Natural killer cell (primary cell): ENCODE data around the gene B4GALT2. TPM values are rescaled to one million over a fixed set of nuclear protein-coding genes. Genes with fewer than 3 reads are reported as not detected.

ENCODE experiments used
- ATAC-seq, 3 donors: fragments of 150-1000 bp in 2 of 3; fragments of 200-7000 bp in 1 of 3; cut with Tn5 transposase; 1 replicate in 1 of 3; 2 replicates in 2 of 3; pipeline ENCODE4 v1.10.0; 2021; ENCODE audit warnings: mild to moderate bottlenecking in 2 of 3, moderate library complexity in 2 of 3
- DNase-seq, 2 donors: peaks; one replicate each; pipeline versions ENCODE4 v3.0.0 to v3.0.0-alpha.2; 2013 to 2021; ENCODE audit warnings: mixed read lengths in 1 of 2
- H3K27ac ChIP-seq: one replicate; pipeline ENCODE4 v1.5.1; 2013; ENCODE audit warnings: mild to moderate bottlenecking, low read length
- H3K27me3 ChIP-seq: one replicate; pipeline ENCODE4 v1.6.1; 2013; ENCODE audit warnings: low read length; ENCODE audit not compliant: control insufficient read depth, insufficient read depth
- H3K36me3 ChIP-seq: one replicate; pipeline ENCODE4 v1.6.1; 2013; ENCODE audit warnings: low read length; ENCODE audit not compliant: control insufficient read depth, insufficient read depth
- H3K4me1 ChIP-seq: one replicate; pipeline ENCODE4 v1.6.1; 2013; ENCODE audit warnings: low read length; ENCODE audit not compliant: control insufficient read depth, insufficient read depth
- H3K4me3 ChIP-seq: one replicate; pipeline ENCODE4 v1.5.1; 2013; ENCODE audit warnings: low read length
- H3K9me3 ChIP-seq: one replicate; pipeline ENCODE4 v1.6.1; 2013; ENCODE audit warnings: low read length; ENCODE audit not compliant: control insufficient read depth, insufficient read depth
- H3K27ac Mint-ChIP-seq, 2 donors: one replicate each; pipeline ENCODE4 v1.8.0; 2022; ENCODE audit warnings: mild to moderate bottlenecking in 2 of 2, mixed read lengths in 2 of 2, moderate library complexity in 1 of 2
- H3K27me3 Mint-ChIP-seq, 2 donors: one replicate each; pipeline ENCODE4 v1.8.0; 2022; ENCODE audit warnings: low read depth in 2 of 2, mixed read lengths in 2 of 2
- H3K36me3 Mint-ChIP-seq: one replicate; pipeline ENCODE4 v1.8.0; 2022; ENCODE audit warnings: mixed read lengths
- H3K4me1 Mint-ChIP-seq, 2 donors: one replicate each; pipeline ENCODE4 v1.8.0; 2022; ENCODE audit warnings: mixed read lengths in 2 of 2
- H3K4me3 Mint-ChIP-seq: one replicate; pipeline ENCODE4 v1.8.0; 2022; ENCODE audit warnings: mild to moderate bottlenecking, moderate library complexity, mixed read lengths
- H3K9me3 Mint-ChIP-seq, 2 donors: one replicate each; pipeline ENCODE4 v1.8.0; 2022; ENCODE audit warnings: mixed read lengths in 2 of 2
- CTCF ChIP-seq: fragments of 200-600 bp; IDR thresholded peaks from one replicate; pipeline ENCODE4 v1.8.0; 2022; ENCODE audit warnings: antibody characterized with exemption
- WGBS: methylation state at CpG from one replicate; pipeline ENCODE4 v1.1.7; 2013; ENCODE audit warnings: missing lambda C conversion rate; ENCODE audit not compliant: insufficient coverage; 5-methylcytosine and 5-hydroxymethylcytosine counted together
- intact Hi-C: fragments of 100-400 bp; cut with micrococcal nuclease; formaldehyde crosslinking; loops from one replicate; pipeline ENCODE4 v1.14.2; 2022
- total RNA-seq, 4 donors: library from RNA; stranded (reverse); fragments of 120-200 nt in 1 of 4; gene quantifications; one replicate each; pipeline versions ENCODE4 v1.2.3 to v1.2.4, GENCODE V29; 2013 to 2022

B4GALT2 gene
- total RNA-seq, 3 donors from 2014 or later (not counting 1 experiment from before 2014, with no cell fraction given): 1.5 to 5.5 (median 2.2) TPM

DNA sequence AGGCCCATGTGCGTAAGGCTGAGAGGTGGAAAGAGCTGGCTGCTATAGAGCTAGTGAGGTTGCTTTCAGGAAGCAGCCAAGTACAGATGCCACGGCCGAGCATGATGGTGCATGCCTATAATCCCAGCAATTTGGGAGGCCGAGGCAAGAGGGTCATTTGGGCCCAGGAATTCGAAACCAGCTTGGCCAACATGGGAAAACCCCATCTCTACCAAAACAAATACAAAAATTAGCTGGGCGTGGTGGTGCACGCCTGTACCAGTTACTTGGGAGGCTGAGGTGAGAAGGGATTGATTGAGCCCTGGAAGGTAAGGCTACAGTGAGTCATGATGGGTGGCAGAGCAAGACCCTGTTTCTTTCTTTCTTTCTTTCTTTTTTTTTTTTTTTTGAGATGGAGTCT, 15.1 kb downstream of the B4GALT2 start:
- 84% methylated on average over 4 of the region's 7 CpGs for WGBS
- no peak for TF ChIP-seq CTCF
- no peaks in the 10 kb centered on the region for H3K27me3 ChIP-seq
- peaks cover 4 to 19% of the 10 kb centered on the region in 2 donors for H3K4me1 Mint-ChIP-seq
- no peaks in the 10 kb centered on the region for H3K27me3 Mint-ChIP-seq
- H3K27ac Mint-ChIP-seq: no peak overlapping the region
- H3K4me3 Mint-ChIP-seq: no peak overlapping the region
- DNase-seq: no peak
- H3K4me3 ChIP-seq: no peak overlapping the region
- H3K27ac ChIP-seq: no peak overlapping the region
- H3K9me3 Mint-ChIP-seq: no peaks in the 10 kb centered on the region
- H3K36me3 Mint-ChIP-seq: no peaks in the 10 kb centered on the region
- intact Hi-C loops: no loop called here
- no peaks in the 10 kb centered on the region for H3K36me3 ChIP-seq
- ATAC-seq: no peak
- peaks cover 16% of the 10 kb centered on the region for H3K4me1 ChIP-seq
- no peaks in the 10 kb centered on the region for H3K9me3 ChIP-seq

GRCh38 chr1:43994794-43995790, 16.1 kb downstream of the B4GALT2 start:
- peak overlapping the region in 1 of 2 donors; percentile 42 for H3K27ac Mint-ChIP-seq
- no peaks in the 10 kb centered on the region for H3K36me3 Mint-ChIP-seq
- no peak for TF ChIP-seq CTCF
- no peak overlapping the region for H3K27ac ChIP-seq
- no peak for DNase-seq
- H3K9me3 ChIP-seq: no peaks in the 10 kb centered on the region
- intact Hi-C loops: no loop called here
- ATAC-seq: no peak
- WGBS: 75% methylated on average over 15 of the region's 15 CpGs
- H3K4me3 ChIP-seq: no peak overlapping the region
- H3K27me3 Mint-ChIP-seq: no peaks in the 10 kb centered on the region
- no peaks in the 10 kb centered on the region for H3K27me3 ChIP-seq
- H3K36me3 ChIP-seq: no peaks in the 10 kb centered on the region
- peaks cover 4 to 19% of the 10 kb centered on the region in 2 donors for H3K4me1 Mint-ChIP-seq
- H3K4me3 Mint-ChIP-seq: no peak overlapping the region
- H3K4me1 ChIP-seq: peaks cover 16% of the 10 kb centered on the region
- no peaks in the 10 kb centered on the region for H3K9me3 Mint-ChIP-seq

DNA sequence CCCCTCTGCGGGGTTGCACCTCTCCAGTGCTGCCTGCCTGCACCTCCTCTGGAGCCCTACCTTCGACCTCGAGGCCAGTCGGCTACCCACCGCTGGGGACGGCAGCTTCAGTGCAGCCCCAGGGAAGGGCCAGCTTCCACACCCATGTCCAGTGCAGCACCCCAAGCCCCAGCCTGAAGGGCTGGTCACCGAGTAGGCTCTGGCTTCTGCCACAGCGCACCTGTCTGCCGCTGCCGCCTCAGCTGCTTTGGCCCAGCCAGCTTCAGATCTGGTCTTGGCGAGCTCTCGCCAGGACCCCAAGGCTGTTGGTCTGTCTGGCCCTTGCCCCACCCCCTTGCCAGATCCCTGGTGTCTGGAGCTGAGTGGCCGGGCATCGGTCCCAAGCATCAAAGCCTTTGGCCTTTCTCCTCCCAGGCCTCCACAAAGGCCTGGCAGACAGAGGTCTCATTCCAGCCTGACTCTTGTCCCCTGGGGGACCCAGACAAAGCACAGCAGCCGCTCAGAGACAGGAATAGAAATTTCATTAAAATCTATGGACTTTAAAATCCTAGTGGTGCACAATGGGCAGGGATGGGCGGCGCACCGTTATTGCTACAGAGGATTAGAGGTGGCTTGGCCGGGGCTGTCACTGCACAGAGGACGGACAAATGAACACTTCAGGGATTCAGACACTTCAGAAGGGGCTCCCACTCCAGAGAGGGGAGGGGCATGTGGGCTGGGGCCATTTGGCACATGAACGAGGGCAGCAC, 17.1 kb downstream of the B4GALT2 start:
- H3K4me3 ChIP-seq: no peak overlapping the region
- no peaks in the 10 kb centered on the region for H3K27me3 ChIP-seq
- no peaks in the 10 kb centered on the region for H3K9me3 ChIP-seq
- H3K27ac ChIP-seq: no peak overlapping the region
- Mint-ChIP-seq H3K36me3 (no peaks in the 10 kb centered on the region), H3K27ac (peak overlapping the region in 1 of 2 donors; percentile 42), H3K9me3 (no peaks in the 10 kb centered on the region), H3K4me1 (peaks cover 4 to 16% of the 10 kb centered on the region in 2 donors), H3K27me3 (no peaks in the 10 kb centered on the region), H3K4me3 (no peak overlapping the region)
- H3K4me1 ChIP-seq: peaks cover 10% of the 10 kb centered on the region
- DNase-seq: no peak
- intact Hi-C loops: no loop called here
- ATAC-seq: no peak
- H3K36me3 ChIP-seq: no peaks in the 10 kb centered on the region
- no peak for TF ChIP-seq CTCF
- 93% methylated on average over 21 of the region's 21 CpGs for WGBS
